Astrocyte of the hippocampus (primary cell): Measurements from ENCODE around the gene SKAP1.
A peak's percentile ranks its signal among the peaks of the same experiment; 100 is the strongest.

ENCODE experiments used
- DNase-seq: peaks from one replicate; pipeline ENCODE4 v3.0.0; 2011; ENCODE audit warnings: low read depth, low spot score

Gene SKAP1

GRCh38 chr17:48429638-48430586 is at the start of gene SKAP1:
SKAP1 (minus strand) TSS chr17:48430214.
- no peak for DNase-seq

GRCh38 chr17:48479014-48479402 is 49.0 kb upstream of the SKAP1 start:
- DNase-seq, result no peak

DNA sequence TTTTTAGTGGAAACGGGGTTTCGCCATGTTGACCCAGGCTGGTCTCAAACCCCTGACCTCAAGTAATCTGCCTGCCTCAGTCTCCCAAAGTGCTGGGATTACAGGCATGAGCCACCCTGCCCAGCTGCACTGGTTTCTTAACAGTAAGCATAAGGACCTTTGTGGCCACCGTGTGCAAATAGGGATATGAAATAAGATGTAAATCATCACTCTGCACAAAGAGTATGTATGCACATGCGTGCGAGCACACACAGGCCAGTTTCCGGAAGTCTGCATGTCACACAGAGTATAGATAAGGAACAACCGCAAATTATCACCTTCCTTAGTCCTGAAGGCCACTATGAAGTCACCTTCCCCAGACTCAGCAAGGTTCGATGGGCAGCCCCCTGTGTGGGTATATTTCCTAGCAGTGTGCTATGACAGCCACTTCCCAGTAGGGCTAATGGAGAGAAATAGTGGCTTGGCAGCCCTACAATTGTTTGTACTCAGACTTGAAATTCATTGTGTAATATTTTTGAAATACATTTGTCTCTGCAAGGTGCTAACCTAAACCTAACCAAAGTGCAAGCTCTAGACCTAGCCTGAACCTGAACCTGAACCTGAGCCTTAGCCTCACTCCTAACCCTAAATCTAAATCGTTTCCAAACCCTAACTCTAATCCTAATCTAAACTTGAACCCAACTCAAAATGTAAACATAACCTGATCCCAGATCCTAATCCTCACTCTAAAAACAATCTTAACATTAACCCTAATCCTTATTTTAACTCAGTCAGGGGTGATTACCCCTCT is 48.4 kb upstream of the SKAP1 start:
- DNase-seq, result no peak

GRCh38 chr17:48477221-48477620 is 47.2 kb upstream of the SKAP1 start:
- no peak for DNase-seq

DNA sequence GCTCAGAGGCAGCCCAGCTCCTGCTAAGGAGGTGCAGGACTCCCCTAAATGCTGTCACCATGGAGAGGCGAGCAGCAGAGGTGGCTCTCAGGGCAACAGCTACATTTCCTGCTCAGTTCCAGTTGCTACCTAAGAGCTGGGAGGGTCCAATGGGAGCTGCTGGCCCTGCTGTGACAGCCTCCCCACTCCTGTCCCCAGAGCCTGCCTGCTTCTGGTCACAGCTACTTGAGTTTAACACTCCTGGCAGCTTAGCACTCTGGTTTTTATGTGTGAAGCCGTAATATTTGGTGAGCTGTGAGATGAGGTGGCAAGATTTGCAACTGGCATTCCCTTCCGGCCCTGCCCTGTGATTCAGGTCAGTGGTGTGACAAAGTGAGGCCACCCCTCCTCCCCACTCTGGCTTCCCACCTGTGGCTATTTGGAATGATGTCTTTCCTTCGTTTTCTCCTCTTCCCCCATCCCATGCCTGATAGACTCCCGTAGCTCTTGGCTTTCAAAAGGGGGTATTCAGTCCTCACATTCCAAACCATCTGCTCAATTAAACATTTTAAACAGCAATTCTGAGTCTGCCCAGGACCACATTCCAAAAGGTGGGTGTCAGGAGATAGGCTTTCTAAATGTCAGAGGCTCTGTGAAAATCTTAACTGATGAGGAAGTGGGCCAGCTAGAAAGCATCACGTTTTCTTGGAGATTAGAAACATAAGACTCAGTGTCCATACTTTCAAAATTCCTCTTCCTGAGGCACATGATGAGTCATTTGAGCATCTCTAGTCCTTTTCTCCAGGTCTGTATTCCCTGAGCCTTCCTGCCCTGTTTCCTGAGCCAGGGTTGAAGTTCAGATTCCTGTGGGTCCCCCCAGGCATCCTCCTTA is 42.6 kb upstream of the SKAP1 start:
- peak; percentile 82 for DNase-seq

- no peak for DNase-seq
Measured at GRCh38 chr17:48471817-48472410, 41.9 kb upstream of the SKAP1 start.

DNA sequence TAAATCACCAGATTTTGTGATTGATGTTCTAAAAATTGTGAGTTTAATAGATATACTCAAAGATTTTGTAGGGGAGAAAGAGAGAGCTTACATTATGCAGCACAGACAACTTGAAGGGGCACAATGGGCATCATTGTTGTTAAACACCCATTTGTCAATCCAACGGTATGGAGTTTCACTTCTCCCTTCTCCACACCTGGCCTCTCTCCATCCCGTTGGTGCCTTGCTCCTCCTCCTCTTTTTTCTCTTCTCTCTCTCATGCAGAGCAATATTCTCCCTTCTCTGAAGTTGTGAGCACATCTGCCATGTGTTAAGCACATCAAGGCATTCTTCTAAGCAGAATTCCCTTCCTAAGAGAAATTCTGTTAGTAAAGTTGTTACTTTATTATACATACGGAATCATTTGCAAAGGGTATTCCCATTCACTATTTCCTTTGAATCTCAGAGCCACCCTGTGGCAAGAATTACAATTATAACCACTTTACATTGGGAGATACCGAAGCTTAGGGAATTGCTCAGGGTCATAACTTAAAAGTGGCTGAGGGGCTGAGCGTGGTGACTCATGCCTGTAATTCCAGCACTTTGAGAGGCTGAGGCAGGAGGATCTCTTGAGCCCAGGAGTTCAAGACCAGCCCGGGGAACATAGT is 40.5 kb upstream of the SKAP1 start:
- DNase-seq, result peak; percentile 64

GRCh38 chr17:48469227-48469626 is 39.2 kb upstream of the SKAP1 start:
- no peak for DNase-seq

DNA sequence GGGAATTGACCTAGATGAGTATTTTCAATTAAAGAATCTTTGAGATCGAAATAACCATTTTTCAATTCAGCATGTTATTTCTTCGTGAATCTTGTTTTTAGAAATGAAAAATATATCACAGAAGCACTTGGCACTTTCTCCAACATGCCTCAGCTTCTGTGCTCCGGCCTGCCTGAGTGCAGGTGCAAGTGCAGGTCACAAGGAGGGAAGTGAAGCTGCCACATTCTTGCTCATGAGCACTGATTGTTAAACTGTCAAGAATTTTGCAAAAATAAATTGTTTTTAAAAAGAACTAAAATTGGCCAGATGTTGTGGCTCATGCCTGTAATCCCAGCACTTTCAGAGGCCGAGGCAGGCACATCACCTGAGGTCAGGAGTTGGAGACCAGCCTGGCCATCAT is 38.3 kb upstream of the SKAP1 start:
- DNase-seq, result no peak

GRCh38 chr17:48465884-48466283 is 35.9 kb upstream of the SKAP1 start:
- DNase-seq, result no peak

DNA sequence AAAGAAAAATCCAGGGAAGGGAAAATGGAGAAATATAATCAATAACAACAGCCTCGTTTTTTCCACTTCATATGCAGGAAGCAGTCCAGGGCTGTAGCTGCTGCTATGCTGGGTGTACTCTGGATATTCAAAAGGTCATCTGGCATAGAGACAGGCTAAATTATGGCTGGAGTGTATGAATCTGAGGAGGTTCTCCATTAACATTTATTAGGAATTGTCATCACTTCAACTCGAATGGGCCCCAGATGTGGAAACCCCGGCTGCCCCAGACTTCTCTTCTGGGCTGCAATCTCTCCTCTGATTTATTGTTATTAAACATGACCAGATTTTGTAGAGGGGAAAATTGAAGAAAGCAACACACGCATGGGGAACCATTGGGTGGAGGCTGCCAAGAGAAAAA is 33.5 kb upstream of the SKAP1 start:
- DNase-seq, result no peak

GRCh38 chr17:48462946-48463345 is 32.9 kb upstream of the SKAP1 start:
- no peak for DNase-seq

DNA sequence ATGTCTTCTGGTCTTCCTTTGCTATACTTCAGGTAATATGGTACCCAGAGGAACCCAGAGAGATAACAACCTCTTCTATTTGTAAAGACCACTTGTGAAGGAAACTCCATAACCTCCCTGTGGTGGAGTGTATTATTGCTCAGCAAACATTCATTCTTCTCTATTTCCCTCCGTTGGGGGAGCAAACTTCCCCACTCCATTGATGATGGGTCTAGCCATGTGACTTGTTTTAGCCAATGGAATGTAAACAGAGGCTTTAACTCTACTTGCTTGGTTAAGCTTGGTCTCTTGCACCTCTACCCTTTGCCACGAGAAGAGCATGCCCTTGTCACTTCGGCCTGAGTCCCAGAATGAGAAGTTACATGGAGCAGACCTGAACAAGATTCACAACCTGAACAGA is 30.0 kb upstream of the SKAP1 start:
- no peak for DNase-seq

GRCh38 chr17:48459070-48459844 is 29.2 kb upstream of the SKAP1 start:
- no peak for DNase-seq

DNA sequence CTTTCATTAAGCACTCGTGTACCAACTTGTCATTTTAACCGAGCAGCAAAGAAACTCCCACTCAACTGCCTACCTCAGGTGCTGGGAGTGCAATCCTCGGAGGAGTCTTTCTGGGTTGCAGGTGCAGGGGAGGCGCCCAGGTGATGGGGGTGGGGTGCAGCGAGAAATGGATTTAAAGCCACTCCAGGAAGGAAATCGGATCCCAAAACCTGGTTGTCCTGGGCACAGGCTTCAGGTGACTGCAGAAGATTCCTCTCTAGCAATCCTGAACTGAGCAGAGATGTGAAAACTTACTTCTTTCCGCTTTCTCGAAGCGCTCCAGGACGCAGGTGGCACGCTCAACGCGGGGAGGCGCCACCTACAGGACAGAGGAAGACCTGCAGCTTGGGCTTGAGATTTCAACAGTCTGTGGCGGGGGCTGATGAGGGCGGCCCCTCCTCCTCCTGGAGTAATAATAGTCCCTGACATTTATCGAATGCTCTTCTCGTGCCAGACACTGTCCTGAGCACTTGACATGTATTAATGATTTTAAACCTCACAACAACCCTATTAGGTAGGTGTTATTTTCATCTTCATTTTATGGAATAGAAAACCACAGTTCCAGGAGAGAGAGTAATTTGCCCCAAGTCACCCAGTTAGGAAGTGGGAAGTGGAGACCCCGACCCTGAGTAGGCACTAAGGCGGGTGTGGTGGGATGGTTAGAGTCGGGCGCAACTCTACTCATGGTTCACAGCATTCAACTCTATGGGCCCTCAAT is 27.2 kb upstream of the SKAP1 start:
- peak; percentile 81 for DNase-seq

GRCh38 chr17:48456589-48456988 is 26.6 kb upstream of the SKAP1 start:
- DNase-seq, result no peak

DNA sequence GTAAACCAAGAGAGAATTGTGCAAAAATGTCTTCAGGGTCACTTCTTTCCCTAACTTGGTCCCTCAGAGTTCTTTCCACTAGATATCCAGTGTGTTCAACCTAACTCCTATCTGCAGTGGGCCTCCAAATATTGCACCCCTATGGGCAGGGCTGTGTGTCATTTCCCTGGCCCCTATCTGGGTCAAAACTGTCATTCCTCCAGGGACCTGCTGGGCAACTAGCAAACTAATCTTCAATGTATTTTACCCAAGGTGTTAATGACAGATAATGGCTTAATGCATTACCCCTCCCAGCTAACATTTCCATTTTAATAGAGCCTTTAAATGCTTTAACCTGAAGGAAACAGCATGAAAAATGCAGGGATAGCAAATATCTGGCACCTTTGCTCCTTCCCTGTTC is 25.8 kb upstream of the SKAP1 start:
- no peak for DNase-seq

- no peak for DNase-seq
Measured at GRCh38 chr17:48453447-48453846, 23.4 kb upstream of the SKAP1 start.

DNA sequence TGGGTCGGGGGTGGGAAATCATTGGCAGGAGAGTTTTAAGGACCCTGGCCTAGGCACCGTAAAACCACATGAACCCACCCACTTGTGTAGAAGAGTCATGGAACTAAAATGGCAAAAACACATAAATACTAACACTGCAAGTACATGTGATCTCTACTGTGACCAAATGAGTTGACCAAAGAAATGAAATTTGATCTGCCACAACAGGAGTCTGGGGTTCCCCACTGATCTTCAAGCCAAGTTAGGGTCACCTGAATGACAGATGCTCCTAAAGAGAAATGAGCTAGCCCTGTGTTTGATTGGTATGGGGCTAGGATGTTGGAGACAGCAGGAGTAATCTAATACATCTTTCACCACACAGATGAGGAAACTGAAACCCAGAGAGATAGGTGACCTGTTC is 21.5 kb upstream of the SKAP1 start:
- DNase-seq, result no peak
